ENCODE results near the gene CRYZL1.
"Not testable (repeated sequence)": the region's sequence is repeated elsewhere in the genome, so short reads cannot be mapped to it uniquely, and the experiment has no call there.

CRYZL1 gene

DNA sequence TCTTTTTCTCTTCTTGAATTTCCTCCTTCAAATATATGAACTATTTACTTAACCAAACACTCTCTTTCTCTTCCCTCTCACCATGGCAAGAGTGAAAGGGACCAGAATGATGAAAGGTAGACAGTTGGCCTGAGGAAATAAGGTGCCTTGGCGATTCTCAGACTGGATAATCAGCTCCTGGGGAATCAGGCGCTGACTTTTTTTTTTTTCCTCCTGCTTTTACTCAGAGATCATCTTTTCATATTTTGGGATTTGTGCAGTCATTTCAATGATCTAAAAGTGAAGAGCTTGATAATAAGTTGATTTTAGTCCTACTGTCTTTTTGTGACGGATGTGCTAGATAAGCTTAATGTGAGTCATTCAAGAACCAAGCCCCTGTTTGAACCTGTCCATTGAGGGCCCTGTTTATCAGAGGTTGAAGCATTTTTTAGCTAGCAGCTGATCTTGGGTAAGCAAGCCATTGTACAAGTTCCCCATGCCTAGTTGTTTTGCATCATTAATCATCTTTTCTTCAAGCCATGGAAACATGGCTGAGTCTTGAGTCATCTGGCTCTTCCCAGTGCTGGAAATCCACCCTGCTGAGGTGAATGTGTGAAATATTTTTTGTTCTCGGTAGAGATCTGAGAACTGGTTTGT is 41.6 kb upstream of the CRYZL1 start:
- H3K9ac ChIP-seq (ENCODE audit: low read length) = no peak overlapping the region
- H3K4me3 ChIP-seq (ENCODE audit: low read length) = no peak overlapping the region
- TF ChIP-seq EZH2phosphoT487 (IDR thresholded peaks at IDR 0.05; ENCODE audit: low read depth) = no peak
- TF ChIP-seq, protein P1, sequence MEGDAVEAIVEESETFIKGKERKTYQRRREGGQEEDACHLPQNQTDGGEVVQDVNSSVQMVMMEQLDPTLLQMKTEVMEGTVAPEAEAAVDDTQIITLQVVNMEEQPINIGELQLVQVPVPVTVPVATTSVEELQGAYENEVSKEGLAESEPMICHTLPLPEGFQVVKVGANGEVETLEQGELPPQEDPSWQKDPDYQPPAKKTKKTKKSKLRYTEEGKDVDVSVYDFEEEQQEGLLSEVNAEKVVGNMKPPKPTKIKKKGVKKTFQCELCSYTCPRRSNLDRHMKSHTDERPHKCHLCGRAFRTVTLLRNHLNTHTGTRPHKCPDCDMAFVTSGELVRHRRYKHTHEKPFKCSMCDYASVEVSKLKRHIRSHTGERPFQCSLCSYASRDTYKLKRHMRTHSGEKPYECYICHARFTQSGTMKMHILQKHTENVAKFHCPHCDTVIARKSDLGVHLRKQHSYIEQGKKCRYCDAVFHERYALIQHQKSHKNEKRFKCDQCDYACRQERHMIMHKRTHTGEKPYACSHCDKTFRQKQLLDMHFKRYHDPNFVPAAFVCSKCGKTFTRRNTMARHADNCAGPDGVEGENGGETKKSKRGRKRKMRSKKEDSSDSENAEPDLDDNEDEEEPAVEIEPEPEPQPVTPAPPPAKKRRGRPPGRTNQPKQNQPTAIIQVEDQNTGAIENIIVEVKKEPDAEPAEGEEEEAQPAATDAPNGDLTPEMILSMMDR (IDR thresholded peaks at IDR 0.05; ENCODE audit: low read depth, low read length) = no peak
- no peaks in the 10 kb centered on the region for H3K79me2 ChIP-seq (ENCODE audit: low read length)
- H4K20me1 ChIP-seq (ENCODE audit: insufficient read depth, low read length) = no peaks in the 10 kb centered on the region
- H3K36me3 ChIP-seq (replicated peaks; ENCODE audit: low read depth, low read length) = no peaks in the 10 kb centered on the region
- H3K27ac ChIP-seq (ENCODE audit: low read length) = no peak overlapping the region
- H3K9me3 ChIP-seq (ENCODE audit: insufficient read depth, low read length) = no peaks in the 10 kb centered on the region
- H3K27me3 ChIP-seq (ENCODE audit: low read depth, low read length) = no peaks in the 10 kb centered on the region
- no peak overlapping the region for H3K4me2 ChIP-seq (ENCODE audit: low read length)
- no peak overlapping the region for H2AFZ ChIP-seq (ENCODE audit: low read depth, low read length)
- H3K4me1 ChIP-seq (ENCODE audit: low read length) = peaks cover 26% of the 10 kb centered on the region

DNA sequence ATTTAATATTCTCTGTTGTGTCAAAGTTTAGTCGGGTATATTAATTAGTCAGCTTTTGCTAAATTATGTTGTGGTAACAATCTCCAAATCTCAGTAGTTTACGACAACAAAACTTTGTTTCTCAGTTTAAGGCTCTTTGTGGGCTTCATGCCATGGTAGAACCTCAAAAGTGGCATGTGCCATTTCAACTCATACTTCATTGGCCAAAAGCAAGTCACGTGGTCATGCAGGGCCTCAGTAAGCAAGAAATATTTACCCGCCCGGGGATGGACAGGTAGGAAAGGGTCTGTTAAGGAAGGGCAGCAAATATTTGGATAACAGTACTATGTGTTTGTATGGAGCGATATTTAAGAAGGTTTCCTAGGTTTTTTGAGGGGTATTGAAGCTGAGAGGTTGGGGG is 39.3 kb upstream of the CRYZL1 start:
- Histone ChIP-seq H3K9me3 (ENCODE audit: insufficient read depth, low read length) (no peaks in the 10 kb centered on the region), H3K27ac (ENCODE audit: low read length) (no peak overlapping the region), H4K20me1 (ENCODE audit: insufficient read depth, low read length) (no peaks in the 10 kb centered on the region), H3K36me3 (replicated peaks; ENCODE audit: low read depth, low read length) (no peaks in the 10 kb centered on the region), H3K79me2 (ENCODE audit: low read length) (no peaks in the 10 kb centered on the region), H3K4me1 (ENCODE audit: low read length) (peaks cover 16% of the 10 kb centered on the region), H2AFZ (ENCODE audit: low read depth, low read length) (no peak overlapping the region), H3K4me3 (ENCODE audit: low read length) (no peak overlapping the region), H3K9ac (ENCODE audit: low read length) (no peak overlapping the region), H3K27me3 (ENCODE audit: low read depth, low read length) (no peaks in the 10 kb centered on the region), H3K4me2 (ENCODE audit: low read length) (no peak overlapping the region)
- TF ChIP-seq, protein P1 (IDR thresholded peaks at IDR 0.05; ENCODE audit: low read depth, low read length) = no peak
- TF ChIP-seq EZH2phosphoT487 (IDR thresholded peaks at IDR 0.05; ENCODE audit: low read depth) = no peak

DNA sequence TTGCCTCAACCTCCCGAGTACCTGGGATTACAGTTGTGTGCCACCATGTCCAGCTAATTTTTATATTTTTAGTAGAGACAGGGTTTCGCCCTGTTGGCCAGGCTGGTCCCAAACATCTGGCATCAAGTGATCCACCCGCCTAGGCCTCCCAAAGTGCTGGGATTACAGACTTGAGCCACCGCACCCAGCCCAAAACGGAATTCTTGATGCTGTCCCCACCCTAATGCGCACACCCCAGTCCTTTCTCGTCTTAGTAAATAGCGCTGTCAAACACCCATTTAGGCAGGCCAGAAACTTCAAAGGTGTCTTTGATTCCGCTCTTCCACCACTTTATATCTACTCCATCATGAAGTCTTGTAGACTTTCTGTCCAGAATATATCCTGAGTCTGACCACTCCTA is 35.9 kb upstream of the CRYZL1 start:
- no peak overlapping the region for H2AFZ ChIP-seq (ENCODE audit: low read depth, low read length)
- H3K4me3 ChIP-seq (ENCODE audit: low read length) = no peak overlapping the region
- no peaks in the 10 kb centered on the region for H3K9me3 ChIP-seq (ENCODE audit: insufficient read depth, low read length)
- H3K27me3 ChIP-seq (ENCODE audit: low read depth, low read length) = no peaks in the 10 kb centered on the region
- no peaks in the 10 kb centered on the region for H4K20me1 ChIP-seq (ENCODE audit: insufficient read depth, low read length)
- H3K4me1 ChIP-seq (ENCODE audit: low read length) = peaks cover 5% of the 10 kb centered on the region; the same call in 1 of the 2 replicates
- H3K27ac ChIP-seq (ENCODE audit: low read length) = no peak overlapping the region
- no peaks in the 10 kb centered on the region for H3K79me2 ChIP-seq (ENCODE audit: low read length)
- no peaks in the 10 kb centered on the region for H3K36me3 ChIP-seq (replicated peaks; ENCODE audit: low read depth, low read length)
- no peak overlapping the region for H3K4me2 ChIP-seq (ENCODE audit: low read length)
- no peak overlapping the region for H3K9ac ChIP-seq (ENCODE audit: low read length)
- TF ChIP-seq, protein P1 (IDR thresholded peaks at IDR 0.05; ENCODE audit: low read depth, low read length) = no peak
- no peak for TF ChIP-seq EZH2phosphoT487 (IDR thresholded peaks at IDR 0.05; ENCODE audit: low read depth)

DNA sequence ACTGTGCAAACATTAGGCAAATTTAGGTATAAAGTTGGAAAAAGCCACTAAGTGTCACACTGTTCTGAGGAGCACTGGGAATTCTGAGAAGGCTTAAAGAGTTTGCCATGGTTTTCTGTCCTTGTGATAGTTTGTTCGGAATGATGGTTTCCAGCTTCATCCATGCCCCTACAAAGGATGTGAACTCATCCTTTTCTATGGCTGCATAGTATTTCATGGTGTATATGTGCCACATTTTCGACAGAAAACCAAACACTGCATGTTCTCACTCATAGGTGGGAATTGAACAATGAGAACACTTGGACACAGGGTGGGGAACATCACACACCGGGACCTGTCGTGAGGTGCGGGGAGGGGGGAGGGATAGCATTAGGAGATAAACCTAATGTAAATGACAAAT is 35.1 kb upstream of the CRYZL1 start:
- H4K20me1 ChIP-seq (ENCODE audit: insufficient read depth, low read length); H3K27ac ChIP-seq (ENCODE audit: low read length); H3K27me3 ChIP-seq (ENCODE audit: low read depth, low read length); H3K9ac ChIP-seq (ENCODE audit: low read length); H3K4me3 ChIP-seq (ENCODE audit: low read length); H3K4me1 ChIP-seq (ENCODE audit: low read length); H3K4me2 ChIP-seq (ENCODE audit: low read length); H3K9me3 ChIP-seq (ENCODE audit: insufficient read depth, low read length); H2AFZ ChIP-seq (ENCODE audit: low read depth, low read length); H3K79me2 ChIP-seq (ENCODE audit: low read length); H3K36me3 ChIP-seq (replicated peaks; ENCODE audit: low read depth, low read length): not testable (repeated sequence)

Data from OCI-LY3 (cell line).